Stimulated activated CD4-positive, alpha-beta T cell treated with anti-CD3 and anti-CD28 coated beads, Interleukin-4, amount 100 ng/mL, for 1 hour (primary cell): ENCODE results near the gene KRTAP6-1.

Experiments used
- DNase-seq: peaks from one replicate; pipeline ENCODE4 v3.0.0-alpha.2; 2020

The KRTAP6-1 gene, protein sequence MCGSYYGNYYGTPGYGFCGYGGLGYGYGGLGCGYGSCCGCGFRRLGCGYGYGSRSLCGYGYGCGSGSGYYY

GRCh38 chr21:30613836-30614235 is at the start of gene KRTAP6-1:
TSS of gene KRTAP6-1 (minus strand) at chr21:30613930. CDS start at chr21:30613904, 26 bp downstream.
- no peak for DNase-seq

- DNase-seq, result no peak
Measured at GRCh38 chr21:30652891-30653290, 39.2 kb upstream of the KRTAP6-1 start.

- no peak for DNase-seq
Measured at GRCh38 chr21:30646904-30647414, 33.2 kb upstream of the KRTAP6-1 start.

DNA sequence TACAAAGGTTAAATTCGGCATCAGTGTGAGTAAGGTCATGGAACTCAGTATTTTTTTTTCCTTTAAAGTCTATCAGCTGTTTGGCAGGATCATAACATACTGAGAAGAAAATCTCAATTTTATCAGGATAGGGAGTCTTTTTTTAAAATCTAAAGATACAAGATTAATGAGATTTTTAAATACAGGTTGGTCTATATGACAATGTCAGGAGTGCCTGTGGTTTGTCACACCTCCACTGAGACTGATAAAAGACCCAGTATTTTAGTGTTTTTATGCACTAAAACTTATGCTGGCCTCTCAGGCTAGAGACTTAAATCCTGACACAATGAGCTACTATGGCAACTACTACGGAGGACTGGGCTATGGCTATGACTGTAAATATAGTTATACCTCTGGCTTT is 28.8 kb upstream of the KRTAP6-1 start, which contains the start of gene KRTAP20-3:
TSS of gene KRTAP20-3 (plus strand) at position 301 of the 400 bp plus-strand sequence.
- no peak for DNase-seq

GRCh38 chr21:30638686-30639085 is 25.0 kb upstream of the KRTAP6-1 start:
- no peak for DNase-seq

GRCh38 chr21:30634906-30635305 is 21.2 kb upstream of the KRTAP6-1 start, which contains the start of gene KRTAP20-2:
TSS of gene KRTAP20-2 (plus strand) at chr21:30635206. CDS start at chr21:30635264, 58 bp downstream.
- DNase-seq, result no peak

GRCh38 chr21:30629200-30629599 is 15.5 kb upstream of the KRTAP6-1 start:
- DNase-seq, result no peak

GRCh38 chr21:30628109-30628508 is 14.4 kb upstream of the KRTAP6-1 start:
- DNase-seq, result no peak

DNA sequence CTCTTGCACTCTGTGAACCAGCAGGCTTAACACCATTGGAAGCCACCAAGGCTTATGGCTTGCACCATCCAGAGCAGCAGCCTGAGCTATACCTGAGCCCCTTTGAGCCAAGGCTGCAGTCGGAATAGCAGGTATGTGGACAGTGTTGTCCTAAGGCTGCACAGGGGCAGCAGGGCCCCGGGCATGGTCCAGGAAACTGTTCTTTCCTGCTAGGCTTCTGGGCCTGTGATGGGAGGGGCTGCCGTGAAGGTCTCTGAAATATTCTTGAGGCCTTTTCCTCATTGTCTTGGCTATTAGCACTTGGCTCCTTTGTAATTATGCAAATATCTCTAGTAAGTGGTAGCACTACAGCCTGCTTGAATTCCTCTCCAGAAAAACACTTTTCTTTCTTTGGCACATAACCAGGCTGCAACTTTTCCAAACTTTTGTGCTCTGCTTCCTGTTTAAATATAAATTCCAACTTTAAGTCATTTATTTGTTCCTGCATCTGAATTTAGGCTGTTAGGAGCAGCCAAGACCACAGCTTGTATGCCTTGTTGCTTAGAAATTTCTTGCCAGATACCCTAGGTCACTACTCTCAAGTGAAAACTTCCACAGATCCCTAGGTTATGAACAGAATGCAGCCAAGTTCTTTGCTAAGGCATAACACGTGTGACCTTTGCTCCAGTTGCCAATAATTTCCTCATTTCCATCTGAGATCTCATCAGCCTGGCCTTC is 11.9 kb upstream of the KRTAP6-1 start:
- no peak for DNase-seq

DNA sequence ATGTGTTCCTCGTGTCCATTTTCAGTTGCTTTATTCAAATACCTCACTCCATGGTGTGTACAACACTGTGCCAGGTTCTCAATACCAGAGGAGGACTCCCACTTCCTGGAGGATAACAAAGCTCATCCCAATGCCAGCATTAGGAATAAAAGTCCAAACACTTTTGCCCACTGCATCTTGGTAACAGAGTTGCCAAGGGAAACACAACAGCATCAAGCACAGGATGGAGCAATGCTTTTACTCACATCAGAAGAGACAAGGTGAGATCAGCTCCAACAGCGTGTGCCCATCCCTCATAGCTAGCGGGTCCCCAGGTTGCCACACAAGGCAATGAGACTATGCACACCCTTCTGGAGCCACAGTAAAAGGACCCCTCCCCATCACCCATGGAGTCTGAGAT is 9.6 kb upstream of the KRTAP6-1 start:
- no peak for DNase-seq

GRCh38 chr21:30620522-30620921 is 6.8 kb upstream of the KRTAP6-1 start, which contains the start of gene KRTAP20-4:
TSS of gene KRTAP20-4 (plus strand) at chr21:30620627.
- no peak for DNase-seq

DNA sequence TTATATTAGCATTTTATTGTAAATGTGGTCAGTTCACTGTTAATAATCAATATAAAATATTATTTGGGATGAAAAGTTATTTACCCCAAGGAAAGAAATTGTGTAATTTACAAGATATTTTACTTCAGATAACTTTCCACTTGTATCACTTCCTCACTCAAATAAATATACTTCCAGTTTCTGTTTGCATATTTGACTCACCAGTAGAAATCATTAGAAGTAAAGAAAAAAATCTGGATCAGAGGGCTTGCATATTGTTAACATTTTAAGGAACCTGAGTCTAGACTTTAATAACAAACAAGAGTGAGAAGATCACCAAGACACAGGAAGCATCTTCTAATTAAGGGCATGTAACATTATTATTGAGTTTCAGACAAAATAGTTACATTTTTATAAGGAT is 6.3 kb upstream of the KRTAP6-1 start:
- no peak for DNase-seq

DNA sequence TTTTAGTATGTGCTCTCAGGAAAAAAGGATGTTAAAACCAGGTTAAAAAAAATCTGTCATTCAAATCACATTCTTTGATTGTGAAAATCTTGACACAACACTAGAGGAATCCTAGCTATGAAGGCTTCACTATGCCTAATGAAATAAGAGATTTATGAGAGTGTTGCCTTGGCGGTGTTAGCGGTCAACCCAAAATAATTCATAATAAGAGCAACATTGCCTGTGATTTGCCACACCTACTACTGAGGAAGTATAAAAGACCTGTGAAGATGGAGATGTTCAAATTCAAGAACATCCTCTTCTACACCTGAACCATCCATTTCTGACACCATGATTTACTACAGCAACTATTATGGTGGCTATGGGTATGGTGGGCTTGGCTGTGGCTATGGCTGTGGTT is 2.4 kb upstream of the KRTAP6-1 start, which contains the start of gene KRTAP20-1:
TSS of gene KRTAP20-1 (plus strand) at position 301 of the 400 bp plus-strand sequence. CDS start at position 331, 30 bp downstream.
- no peak for DNase-seq

- DNase-seq, result no peak
Measured at GRCh38 chr21:30615199-30615598, 1.5 kb upstream of the KRTAP6-1 start.

GRCh38 chr21:30612132-30612531 is 1.6 kb downstream of the KRTAP6-1 start:
- DNase-seq, result no peak

DNA sequence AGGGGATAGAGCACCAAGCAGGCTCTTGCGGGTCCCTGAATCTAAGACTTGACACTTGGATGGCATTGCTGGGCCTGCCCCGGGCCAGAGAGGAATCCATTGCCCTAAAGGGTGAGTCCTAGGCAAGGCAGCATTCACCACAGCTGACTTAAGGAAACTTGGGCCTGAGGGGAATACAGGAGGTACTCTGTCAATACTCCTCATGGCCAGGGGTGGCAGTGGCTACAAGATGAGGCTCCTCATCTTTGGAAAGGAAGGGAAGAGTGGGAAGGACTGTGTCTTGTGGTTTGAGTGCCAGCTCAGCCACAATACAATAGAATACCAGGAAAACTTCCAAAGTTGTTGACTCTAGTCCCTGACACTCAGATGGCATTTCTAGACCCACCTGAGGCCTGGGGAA is 7.8 kb downstream of the KRTAP6-1 start:
- no peak for DNase-seq

DNA sequence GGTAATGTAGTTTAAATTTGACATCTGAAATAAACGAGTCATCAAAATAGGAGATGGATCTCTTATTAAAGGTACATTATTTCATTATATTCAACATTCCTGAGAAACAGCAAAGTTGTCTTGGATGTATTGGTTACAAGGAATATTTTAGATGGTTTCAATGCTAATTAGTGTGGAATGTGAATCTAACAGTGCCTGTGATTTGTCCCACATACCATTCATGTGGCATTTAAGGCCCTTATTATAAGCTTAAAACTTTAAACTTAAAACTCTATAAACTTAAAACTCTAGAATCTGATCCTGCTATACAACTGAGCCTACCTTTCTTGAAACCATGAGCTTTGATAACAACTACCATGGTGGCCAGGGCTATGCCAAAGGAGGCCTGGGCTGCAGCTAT is 12.9 kb downstream of the KRTAP6-1 start, which contains the start of gene KRTAP22-1:
TSS of gene KRTAP22-1 (plus strand) at position 301 of the 400 bp plus-strand sequence.
- no peak for DNase-seq

DNA sequence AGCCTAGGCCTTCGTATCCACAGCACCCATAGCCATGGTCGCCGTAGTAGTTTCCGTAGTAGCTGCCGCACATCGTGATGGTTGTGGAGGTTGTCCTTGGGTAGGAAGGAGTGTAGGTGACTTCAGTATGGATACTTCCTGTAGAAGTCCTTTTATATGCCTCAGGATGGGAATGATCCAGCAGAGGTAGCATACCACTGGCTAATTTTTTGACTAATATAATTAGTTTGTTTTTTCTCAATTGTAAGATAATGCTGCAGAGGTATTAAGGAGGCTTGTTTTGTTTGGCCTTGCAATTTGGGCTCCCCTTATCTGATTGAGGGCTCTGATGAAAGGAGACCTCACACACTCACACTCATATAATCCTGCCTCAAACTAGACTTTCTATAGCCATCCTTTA is 14.9 kb downstream of the KRTAP6-1 start, which contains the start of gene KRTAP6-2:
TSS of gene KRTAP6-2 (minus strand) at position 101 of the 400 bp plus-strand sequence. CDS start at position 73, 28 bp downstream.
- DNase-seq, result no peak

DNA sequence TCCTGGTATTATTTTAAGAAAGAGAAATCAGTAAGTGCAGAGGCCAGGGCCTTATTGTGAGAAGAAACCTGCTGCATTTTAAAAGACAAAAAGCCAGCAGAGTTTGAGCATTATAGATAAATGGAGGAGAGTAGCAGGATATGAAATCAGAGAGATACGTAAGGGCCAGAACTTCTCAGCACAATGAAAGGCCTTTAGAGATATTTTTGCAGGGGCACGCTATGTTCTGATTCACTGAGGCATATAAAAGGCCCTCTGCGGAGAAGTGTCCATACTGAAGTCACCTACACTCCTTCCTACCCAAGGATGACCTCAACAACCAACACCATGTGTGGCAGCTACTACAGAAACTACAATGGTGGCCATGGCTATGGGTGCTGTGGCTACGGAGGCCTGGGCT is 21.6 kb downstream of the KRTAP6-1 start, which contains the start of gene KRTAP6-3:
TSS of gene KRTAP6-3 (plus strand) at position 301 of the 400 bp plus-strand sequence. CDS start at position 307, 6 bp downstream.
- DNase-seq, result no peak

DNA sequence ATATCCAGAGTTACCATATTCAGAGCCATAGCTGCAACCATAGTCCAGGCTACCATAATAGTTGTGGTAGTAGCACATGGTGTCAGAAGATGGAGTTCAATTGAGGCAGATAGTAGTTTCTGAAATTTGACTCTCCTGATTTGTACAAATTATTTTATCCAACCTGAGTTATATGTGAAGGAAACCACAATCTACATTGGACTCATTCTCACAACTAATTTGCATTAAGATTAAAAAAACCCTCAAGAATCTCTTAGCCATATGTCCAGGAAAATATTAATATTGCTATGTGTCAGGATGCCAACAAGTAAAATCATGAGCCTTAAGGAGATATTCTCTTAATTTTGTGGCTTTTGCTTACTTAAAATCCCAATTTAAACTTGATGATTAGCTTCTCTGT is 23.4 kb downstream of the KRTAP6-1 start, which contains the start of gene KRTAP22-2:
TSS of gene KRTAP22-2 (minus strand) at position 101 of the 400 bp plus-strand sequence.
- DNase-seq, result no peak

GRCh38 chr21:30582870-30583269 is 30.9 kb downstream of the KRTAP6-1 start:
- DNase-seq, result no peak

DNA sequence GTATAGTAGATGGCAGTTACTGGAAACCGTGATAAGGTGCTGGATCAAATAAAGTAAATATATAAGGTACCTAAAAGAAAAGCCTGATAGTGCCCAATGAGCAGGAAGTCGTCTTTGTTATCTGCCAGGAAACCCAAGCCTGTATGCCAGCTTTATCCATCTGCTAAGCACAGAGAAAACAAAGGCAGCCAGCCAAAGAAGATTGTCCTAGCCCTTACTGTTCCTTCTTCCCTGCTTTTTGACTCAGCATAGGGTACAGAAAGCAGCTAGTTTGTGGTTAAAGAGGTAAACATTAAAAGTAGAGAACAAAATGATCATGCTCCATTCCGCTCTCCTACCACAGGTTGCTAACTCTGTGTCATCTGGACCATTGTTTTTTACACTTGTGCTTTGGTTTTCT is 33.6 kb downstream of the KRTAP6-1 start:
- DNase-seq, result no peak

GRCh38 chr21:30579346-30579745 is 34.4 kb downstream of the KRTAP6-1 start:
- DNase-seq, result no peak

DNA sequence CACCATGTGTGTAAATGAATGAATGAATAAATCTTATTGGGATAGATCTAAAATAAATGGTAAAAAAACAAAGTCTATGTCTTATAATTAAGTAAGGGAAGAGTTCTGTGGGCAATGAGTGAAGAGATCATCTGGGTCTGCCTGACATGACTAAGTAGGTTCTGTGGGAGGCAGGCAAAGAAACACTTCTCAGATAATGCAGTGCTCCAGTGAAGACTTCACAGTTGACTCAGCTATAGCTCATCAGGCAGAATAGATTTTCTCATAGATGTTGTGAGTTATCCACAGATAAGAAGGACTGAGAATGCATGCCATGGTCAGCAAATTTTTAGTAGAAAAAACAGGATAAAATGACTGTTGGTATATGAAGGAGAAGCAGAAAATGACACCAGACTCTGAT is 36.0 kb downstream of the KRTAP6-1 start:
- DNase-seq, result no peak
